HepG2 (cell line): ENCODE results near the gene ARID5B. TPM values are rescaled to one million over a fixed set of nuclear protein-coding genes. Genes with fewer than 3 reads are reported as not detected.

Experiments used
- BORCS8-MEF2B ChIP-seq: sonication (generic); formaldehyde crosslinking; IDR thresholded peaks from 2 replicates; pipeline ENCODE4 v1.8.0; 2022; ENCODE audit warnings: mild to moderate bottlenecking, missing genetic modification reagents
- CERS6 ChIP-seq: sonication (generic); formaldehyde crosslinking; IDR thresholded peaks from 2 replicates; pipeline ENCODE4 v1.5.0; 2020; ENCODE audit warnings: missing genetic modification reagents
- CSRNP2 ChIP-seq: sonication (generic); formaldehyde crosslinking; conservative IDR thresholded peaks from 2 replicates; pipeline ENCODE4 v1.8.0; 2022; ENCODE audit warnings: low read depth, missing genetic modification reagents
- ELF1 ChIP-seq: sonication (generic); formaldehyde crosslinking; IDR thresholded peaks from 2 replicates; pipeline ENCODE4 v1.4.0; 2020; ENCODE audit warnings: missing genetic modification reagents
- FOXJ3 ChIP-seq: sonication (generic); formaldehyde crosslinking; IDR thresholded peaks from 2 replicates; pipeline ENCODE4 v1.4.0; 2020; ENCODE audit warnings: missing genetic modification reagents, mild to moderate bottlenecking, borderline replicate concordance
- FOXK1 ChIP-seq: sonication (generic); formaldehyde crosslinking; IDR thresholded peaks from 2 replicates; pipeline ENCODE4 v1.4.0; 2020; ENCODE audit warnings: low read depth, missing genetic modification reagents, borderline replicate concordance
- GATAD1 ChIP-seq: IDR thresholded peaks from 2 replicates; pipeline ENCODE4 v1.6.1; 2016; ENCODE audit warnings: missing genetic modification reagents, missing compliant biosample characterization
- GFI1 ChIP-seq: sonication (generic); formaldehyde crosslinking; IDR thresholded peaks from 2 replicates; pipeline ENCODE4 v1.5.0; 2020; ENCODE audit warnings: missing genetic modification reagents, mild to moderate bottlenecking, borderline replicate concordance
- MAZ ChIP-seq, 2 experiments: sonication (generic) in 1 of 2; formaldehyde crosslinking in 1 of 2; IDR thresholded peaks; 2 replicates each; pipeline versions ENCODE4 v1.5.0 to v1.6.1; 2012 to 2020; ENCODE audit warnings: low read depth in 2 of 2, mild to moderate bottlenecking in 2 of 2, borderline replicate concordance in 1 of 2, improper control_type of control experiment in 1 of 2, low read length in 1 of 2, missing genetic modification reagents in 1 of 2, moderate library complexity in 1 of 2
- PHF21A ChIP-seq: sonication (generic); formaldehyde crosslinking; IDR thresholded peaks from 2 replicates; pipeline ENCODE4 v1.5.0; 2020; ENCODE audit warnings: mild to moderate bottlenecking, missing genetic modification reagents
- PHF8 ChIP-seq: sonication (generic); formaldehyde crosslinking; IDR thresholded peaks from 2 replicates; pipeline ENCODE4 v1.5.0; 2020; ENCODE audit warnings: missing genetic modification reagents
- POLR2AphosphoS2 ChIP-seq: IDR thresholded peaks from 2 replicates; pipeline ENCODE4 v1.6.1; 2011; ENCODE audit warnings: low read depth, low read length, improper control_type of control experiment
- SMARCE1 ChIP-seq: fragments of 450-650 bp; IDR thresholded peaks from 2 replicates; pipeline ENCODE4 v1.6.1; 2017; ENCODE audit warnings: borderline replicate concordance
- SP140L ChIP-seq: sonication (generic); formaldehyde crosslinking; IDR thresholded peaks from 2 replicates; pipeline ENCODE4 v1.4.0; 2020; ENCODE audit warnings: missing genetic modification reagents, borderline replicate concordance
- SRF ChIP-seq: IDR thresholded peaks from 2 replicates; pipeline ENCODE4 v1.6.1; 2011; ENCODE audit warnings: mild to moderate bottlenecking, low read depth, low read length, moderate library complexity
- STAT6 ChIP-seq: sonication (generic); formaldehyde crosslinking; IDR thresholded peaks from 2 replicates; pipeline ENCODE4 v1.4.0; 2020; ENCODE audit warnings: missing genetic modification reagents, mild to moderate bottlenecking, borderline replicate concordance
- TAF1 ChIP-seq: sonication (generic); formaldehyde crosslinking; IDR thresholded peaks from 2 replicates; pipeline ENCODE4 v1.4.0; 2020; ENCODE audit warnings: missing genetic modification reagents
- TRIM24 ChIP-seq: sonication (generic); formaldehyde crosslinking; IDR thresholded peaks from 2 replicates; pipeline ENCODE4 v1.8.0; 2022; ENCODE audit warnings: mild to moderate bottlenecking, missing genetic modification reagents
- ZBTB21 ChIP-seq: sonication (generic); formaldehyde crosslinking; IDR thresholded peaks from 2 replicates; pipeline ENCODE4 v1.4.0; 2020; ENCODE audit warnings: missing genetic modification reagents
- ZNF10 ChIP-seq: sonication (generic); formaldehyde crosslinking; IDR thresholded peaks from 2 replicates; pipeline ENCODE4 v1.4.0; 2020; ENCODE audit warnings: mild to moderate bottlenecking, low read depth, missing genetic modification reagents, borderline replicate concordance
- ZNF260 ChIP-seq: sonication (generic); formaldehyde crosslinking; IDR thresholded peaks from 2 replicates; pipeline ENCODE4 v1.4.0; 2020; ENCODE audit warnings: missing genetic modification reagents, low read depth, mild to moderate bottlenecking, borderline replicate concordance
- ZNF329 ChIP-seq: sonication (generic); formaldehyde crosslinking; IDR thresholded peaks from 2 replicates; pipeline ENCODE4 v1.9.0; 2021; ENCODE audit warnings: low read depth, mild to moderate bottlenecking, missing genetic modification reagents
- ZNF558 ChIP-seq: sonication (generic); formaldehyde crosslinking; IDR thresholded peaks from 2 replicates; pipeline ENCODE4 v1.9.0; 2022; ENCODE audit warnings: mild to moderate bottlenecking, missing genetic modification reagents, borderline replicate concordance
- ZNF773 ChIP-seq: sonication (generic); formaldehyde crosslinking; IDR thresholded peaks from 2 replicates; pipeline ENCODE4 v1.4.0; 2020; ENCODE audit warnings: missing genetic modification reagents, borderline replicate concordance
- ZNF878 ChIP-seq: sonication (generic); formaldehyde crosslinking; IDR thresholded peaks from 2 replicates; pipeline ENCODE4 v1.8.1; 2023; ENCODE audit warnings: mild to moderate bottlenecking, missing genetic modification reagents, moderate library complexity
- polyA plus RNA-seq, 8 experiments: library from polyadenylated mRNA; depleted of rRNA in 3 of 8; stranded (reverse) in 7 of 8; unstranded in 1 of 8; fragments of >200 nt; fragmentation: Illumina TruSeq in 4 of 8; extraction: Trizol in 4 of 8; gene quantifications; 2 replicates each; pipeline versions ENCODE4 v1.2.1 to v1.2.3, GENCODE V29; 2011 to 2016; ENCODE audit warnings: low read depth in 4 of 8, missing spikeins in 1 of 8, mixed read lengths in 1 of 8; ENCODE audit not compliant: insufficient read depth in 1 of 8
- total RNA-seq, 5 experiments: library from RNA; depleted of rRNA; stranded (reverse); fragments of >200 nt; fragmentation: Illumina TruSeq; extraction: Trizol; gene quantifications; 2 replicates each; pipeline ENCODE4 v1.2.3, GENCODE V29; 2016; ENCODE audit warnings: low read depth in 1 of 5

The ARID5B gene
- total and polyA plus RNA-seq, 2 of the 13 experiments (the other 11 are each of a cell fraction or from before 2014, with no cell fraction given): 6.2 to 21.1 TPM

- no peak for TF ChIP-seq STAT6 (CRISPR knock-in tag)
- no peak for TF ChIP-seq CERS6 (CRISPR knock-in tag)
- TF ChIP-seq GFI1: 0 out of 2 replicates have a peak, but pooled peaks have one; percentile 22
- no peak for TF ChIP-seq SP140L (CRISPR knock-in tag)
- no peak for TF ChIP-seq SMARCE1
- no peak for TF ChIP-seq ZBTB21 (CRISPR knock-in tag)
- peak; percentile 53; the same call in 1 of the 2 replicates for TF ChIP-seq GATAD1 (CRISPR knock-in tag)
- TF ChIP-seq PHF8 (CRISPR knock-in tag): 0 out of 2 replicates have a peak, but pooled peaks have one; percentile 29
- TF ChIP-seq ZNF773 (CRISPR knock-in tag): no peak
- no peak for TF ChIP-seq ZNF329
- TF ChIP-seq ZNF260 (CRISPR knock-in tag): no peak
- TF ChIP-seq MAZ (IDR thresholded peaks at IDR 0.05; ENCODE audit: borderline replicate concordance, low read depth, low read length): no peak
- no peak for TF ChIP-seq MAZ (CRISPR knock-in tag; IDR thresholded peaks at IDR 0.05; ENCODE audit: low read depth)
- no peak for TF ChIP-seq ZNF10 (CRISPR knock-in tag)
- no peak for TF ChIP-seq TRIM24 (CRISPR knock-in tag)
- no peak for TF ChIP-seq BORCS8-MEF2B (CRISPR knock-in tag)
- TF ChIP-seq ZNF878 (CRISPR knock-in tag): no peak
- no peak for TF ChIP-seq FOXJ3 (CRISPR knock-in tag)
- no peak for TF ChIP-seq ZNF558 (CRISPR knock-in tag)
- no peak for TF ChIP-seq SRF
- TF ChIP-seq ELF1 (CRISPR knock-in tag): no peak
- TF ChIP-seq POLR2AphosphoS2: no peak
- no peak for TF ChIP-seq PHF21A
- TF ChIP-seq FOXK1: peak; percentile 61; the same call in 1 of the 2 replicates
- no peak for TF ChIP-seq TAF1 (CRISPR knock-in tag)
- no peak for TF ChIP-seq CSRNP2 (CRISPR knock-in tag)
These were observed 197.0 kb downstream of the ARID5B start (continued) for GRCh38 chr10:62098278-62099121.
